ENCODE measurements around the gene SUGT1. TPM values are rescaled to one million over a fixed set of nuclear protein-coding genes. Genes with fewer than 3 reads are reported as not detected.
"Not testable (repeated sequence)": the region's sequence is repeated elsewhere in the genome, so short reads cannot be mapped to it uniquely, and the experiment has no call there.

Gene SUGT1
- total RNA-seq, result 49.1 TPM
- long read RNA-seq, partial matches to known transcripts, result 0 of 7 reads
- long read RNA-seq, other reads (novel, unspliced or antisense), result 6 of 7 reads

DNA sequence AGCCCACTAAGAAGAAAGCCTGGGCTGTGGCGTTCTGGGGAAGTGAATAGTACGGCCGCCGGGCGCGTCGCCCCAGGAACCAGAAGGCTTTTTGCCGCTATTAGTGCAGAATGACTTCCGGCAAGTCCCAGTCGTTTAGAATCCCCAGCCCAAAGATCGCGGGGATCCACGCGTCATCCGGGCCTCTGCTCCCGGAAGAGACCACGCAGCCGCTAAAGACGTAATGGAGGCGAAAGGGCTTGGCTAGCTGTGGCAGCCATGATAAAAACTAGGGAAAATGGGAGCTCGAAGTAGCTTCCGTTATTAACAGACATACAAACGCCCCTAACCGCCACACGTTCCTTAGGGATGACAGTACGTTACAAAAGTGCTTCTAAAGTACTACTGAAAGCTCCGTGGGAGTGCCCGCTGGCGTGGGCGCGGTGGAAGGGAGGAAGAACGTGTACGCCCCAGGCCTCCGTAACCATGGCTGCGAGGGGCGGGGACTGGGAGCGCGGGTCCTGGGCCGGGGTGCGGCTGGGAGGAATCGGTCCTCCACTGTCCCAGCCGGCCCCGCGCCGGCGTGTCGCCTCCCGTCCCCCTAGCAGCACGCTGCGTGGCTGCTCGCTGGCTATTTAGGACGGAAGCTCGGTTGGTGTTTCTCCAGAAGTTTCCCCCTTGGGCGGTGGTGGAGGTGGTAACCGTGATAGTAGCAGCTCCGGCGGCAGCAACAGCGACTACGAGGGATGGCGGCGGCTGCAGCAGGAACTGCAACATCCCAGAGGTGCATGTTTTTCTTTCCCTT lies at the start of gene SUGT1:
SUGT1 (plus strand) TSS at position 641 of the 784 bp plus-strand sequence; CDS start at position 726, 85 bp downstream.
- peak; percentile 98 for DNase-seq (ENCODE audit: low spot score)
- intact Hi-C loops (cut with DNase I), result loop anchor here (2.0 kb wide), 1 partner anchor 36 kb away; no protein-coding TSS in a partner anchor

- intact Hi-C loops (cut with DNase I), result not testable (repeated sequence)
These were observed 49.3 kb upstream of the SUGT1 start for GRCh38 chr13:52603316-52603715.

DNA sequence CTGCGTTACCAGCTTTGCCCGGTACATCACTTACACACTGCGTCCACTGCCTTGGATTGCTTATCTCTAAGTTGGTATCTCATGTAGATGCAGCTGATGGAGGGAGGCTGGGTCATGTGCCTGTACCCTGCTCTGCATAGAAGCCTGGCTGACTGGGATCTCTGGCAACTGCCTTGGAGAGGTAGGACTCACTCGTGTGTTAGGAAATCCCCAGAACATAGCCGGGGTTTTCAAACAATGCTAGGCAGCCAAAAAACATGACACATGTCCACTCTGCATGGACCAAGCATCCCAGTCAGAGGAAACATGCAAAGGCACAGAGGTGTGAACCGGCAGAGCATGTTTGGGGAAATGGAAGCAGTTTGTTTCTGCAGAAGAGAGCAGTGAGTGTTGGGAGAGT lies 46.5 kb upstream of the SUGT1 start:
- intact Hi-C loops (cut with DNase I), result not testable (repeated sequence)

More at GRCh38 chr13:52603316-52603715, 49.3 kb upstream of the SUGT1 start:
- not testable (repeated sequence) for DNase-seq (ENCODE audit: low spot score)

GRCh38 chr13:52606795-52607194 lies 45.8 kb upstream of the SUGT1 start:
- intact Hi-C loops (cut with DNase I), result not testable (repeated sequence)

More for the DNA sequence above, 46.5 kb upstream of the SUGT1 start:
- DNase-seq (ENCODE audit: low spot score), result not testable (repeated sequence)

DNA sequence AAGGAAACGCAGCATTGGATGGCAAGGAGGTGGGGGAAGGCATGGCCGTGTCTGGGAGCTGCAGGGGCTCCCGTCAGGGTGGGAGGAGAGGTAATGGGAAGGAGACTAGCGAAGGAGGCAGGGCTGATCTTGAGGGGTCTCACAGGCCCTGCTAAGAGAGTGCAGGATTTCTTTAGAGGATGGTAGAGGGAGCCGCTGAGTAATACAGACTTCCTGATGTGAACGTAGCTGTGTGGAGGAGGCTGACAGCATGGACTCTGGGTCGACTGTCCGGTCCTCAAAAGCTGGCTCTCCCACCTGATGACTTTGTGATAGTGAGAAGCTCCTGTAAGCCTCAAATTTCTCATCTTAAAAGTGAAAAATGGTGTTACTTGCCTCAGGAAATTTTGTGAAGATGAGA lies 44.5 kb upstream of the SUGT1 start:
- intact Hi-C loops (cut with DNase I); DNase-seq (ENCODE audit: low spot score): not testable (repeated sequence)

More at GRCh38 chr13:52606795-52607194, 45.8 kb upstream of the SUGT1 start:
- DNase-seq (ENCODE audit: low spot score), result not testable (repeated sequence)

GRCh38 chr13:52609013-52609606 lies 43.5 kb upstream of the SUGT1 start:
- intact Hi-C loops (cut with DNase I), result not testable (repeated sequence)

GRCh38 chr13:52610158-52610557 lies 42.5 kb upstream of the SUGT1 start:
- DNase-seq (ENCODE audit: low spot score); intact Hi-C loops (cut with DNase I): not testable (repeated sequence)

More at GRCh38 chr13:52609013-52609606, 43.5 kb upstream of the SUGT1 start:
- not testable (repeated sequence) for DNase-seq (ENCODE audit: low spot score)

GRCh38 chr13:52615134-52615801 lies 37.4 kb upstream of the SUGT1 start:
- DNase-seq (ENCODE audit: low spot score), result no peak
- intact Hi-C loops (cut with DNase I), result no loop called here

- DNase-seq (ENCODE audit: low spot score), result no peak
- intact Hi-C loops (cut with DNase I), result loop anchor here (2.0 kb wide), 1 partner anchor 37 kb away; the partner anchor contains the start of gene SUGT1
These were observed 36.8 kb upstream of the SUGT1 start for GRCh38 chr13:52615812-52616211.

- intact Hi-C loops (cut with DNase I), result loop anchor here (2.0 kb wide), 1 partner anchor 35 kb away; the partner anchor contains the start of gene SUGT1
- DNase-seq (ENCODE audit: low spot score), result peak; percentile 88
These were observed 35.3 kb upstream of the SUGT1 start for GRCh38 chr13:52617070-52618060.

GRCh38 chr13:52631083-52631690 lies 21.4 kb upstream of the SUGT1 start:
- intact Hi-C loops (cut with DNase I); DNase-seq (ENCODE audit: low spot score): not testable (repeated sequence)

GRCh38 chr13:52638666-52639328 lies 13.8 kb upstream of the SUGT1 start:
- intact Hi-C loops (cut with DNase I), result no loop called here
- no peak for DNase-seq (ENCODE audit: low spot score)

GRCh38 chr13:52642131-52642530 lies 10.5 kb upstream of the SUGT1 start, which contains the start of gene HNRNPA1L2:
Gene HNRNPA1L2 (plus strand): TSS chr13:52642431. CDS start chr13:52642493, 62 bp downstream.
- intact Hi-C loops (cut with DNase I), result no loop called here
- DNase-seq (ENCODE audit: low spot score), result no peak

DNA sequence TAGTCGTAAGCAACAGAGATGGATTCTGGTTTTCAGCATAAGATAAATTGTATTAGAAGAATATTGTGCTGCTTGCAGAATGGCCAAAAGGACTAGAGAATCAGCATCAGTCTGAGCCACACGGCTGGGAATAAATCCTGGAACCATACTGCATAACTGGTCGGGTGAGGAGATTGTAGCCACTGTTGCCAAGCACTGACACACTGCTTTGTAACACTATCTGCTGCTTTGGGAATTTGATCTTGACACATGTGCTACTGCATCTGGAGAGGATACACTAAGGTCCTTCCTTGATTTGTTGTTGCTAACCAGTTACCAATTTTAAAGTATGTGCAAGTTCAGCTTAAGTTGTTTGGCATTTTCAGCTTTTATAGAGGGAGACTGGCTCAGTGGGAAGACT lies 8.5 kb upstream of the SUGT1 start:
- no peak for DNase-seq (ENCODE audit: low spot score)
- intact Hi-C loops (cut with DNase I), result no loop called here

GRCh38 chr13:52646967-52647366 lies 5.7 kb upstream of the SUGT1 start:
- intact Hi-C loops (cut with DNase I), result no loop called here

GRCh38 chr13:52650731-52651130 lies 1.9 kb upstream of the SUGT1 start:
- DNase-seq (ENCODE audit: low spot score), result no peak
- intact Hi-C loops (cut with DNase I), result no loop called here

More at GRCh38 chr13:52646967-52647366, 5.7 kb upstream of the SUGT1 start:
- DNase-seq (ENCODE audit: low spot score), result no peak

GRCh38 chr13:52651897-52652195 lies 790 bp upstream of the SUGT1 start:
- no peak for DNase-seq (ENCODE audit: low spot score)
- intact Hi-C loops (cut with DNase I), result loop anchor here (2.0 kb wide), 1 partner anchor 35 kb away; no protein-coding TSS in a partner anchor

DNA sequence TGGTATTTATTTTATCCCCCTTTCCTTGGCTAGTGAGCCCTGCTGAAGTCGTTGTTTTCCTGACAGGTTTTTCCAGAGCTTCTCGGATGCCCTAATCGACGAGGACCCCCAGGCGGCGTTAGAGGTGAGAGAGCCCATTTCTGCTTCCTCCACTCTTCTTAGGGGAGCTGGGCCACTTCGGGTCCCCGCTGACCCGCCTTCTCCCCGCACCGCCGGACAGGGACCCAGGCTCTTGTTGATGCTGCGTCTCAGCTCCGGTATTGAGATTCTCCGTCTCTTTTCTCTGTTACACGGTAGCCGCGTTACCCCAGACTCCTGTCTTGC lies 306 bp downstream of the SUGT1 start:
- DNase-seq (ENCODE audit: low spot score), result no peak
- intact Hi-C loops (cut with DNase I), result loop anchor here (2.0 kb wide), 1 partner anchor 36 kb away; no protein-coding TSS in a partner anchor

All from cardiac septum (tissue), 1 donor.